ENCODE results near the gene TBXAS1. TPM values are rescaled to one million over a fixed set of nuclear protein-coding genes. Genes with fewer than 3 reads are reported as not detected.

TBXAS1 gene
- total and polyA plus RNA-seq, 2 donors (not counting 3 experiments of a cell fraction or from before 2014, with no cell fraction given): 2.1 to 4.3 TPM

- Histone ChIP-seq H3K27ac (ENCODE audit: insufficient read depth, low read depth, low read length) (no peak overlapping the region), H4K20me1 (replicated peaks; ENCODE audit: control insufficient read depth, extremely low read depth, insufficient read depth, low read length) (no peaks in the 10 kb centered on the region), H3K9ac (replicated peaks; ENCODE audit: extremely low read depth, insufficient read depth, low read length) (no peak overlapping the region), H3K9me3 (replicated peaks; ENCODE audit: control insufficient read depth, insufficient read depth, low read length) (no peaks in the 10 kb centered on the region), H3K4me1 (ENCODE audit: control insufficient read depth, extremely low read depth, insufficient read depth, low read length) (peaks cover 10% of the 10 kb centered on the region), H2AFZ (ENCODE audit: low read depth, low read length) (no peak overlapping the region), H3K79me2 (ENCODE audit: control insufficient read depth, insufficient read depth, low read length) (no peaks in the 10 kb centered on the region), H3K4me3 (replicated peaks in 1 of 3; ENCODE audit: insufficient read depth in 1 of 3, low read depth in 1 of 3, low read length in 3 of 3) (no peak overlapping the region), H3K27me3 (ENCODE audit: control insufficient read depth in 2 of 2, insufficient read depth in 2 of 2, low read length in 2 of 2) (no peaks in the 10 kb centered on the region), H3K36me3 (ENCODE audit: control insufficient read depth in 2 of 2, extremely low read depth in 1 of 2, insufficient read depth in 2 of 2, low read length in 2 of 2) (peaks cover 12 to 29% of the 10 kb centered on the region in 2 experiments), H3K9me1 (replicated peaks; ENCODE audit: control insufficient read depth, extremely low read depth, insufficient read depth, low read length) (no peaks in the 10 kb centered on the region), H3K4me2 (ENCODE audit: insufficient read depth, low read length) (no peak overlapping the region)
- dilution Hi-C loops (cut with MboI; ENCODE audit: extremely low pct_ligation_motif_present, low sequenced_read_pairs): no loop called here
- intact Hi-C loops (cut with micrococcal nuclease): no loop called here
- no TSS peak for BruUV-seq (replicated peaks)
- ChIA-PET CTCF (no interaction called here), POLR2A (no interaction called here)
- DNase-seq (ENCODE audit: low read depth, low spot score) (no peak), FAIRE-seq (no peak)
- TF ChIP-seq, protein P1, sequence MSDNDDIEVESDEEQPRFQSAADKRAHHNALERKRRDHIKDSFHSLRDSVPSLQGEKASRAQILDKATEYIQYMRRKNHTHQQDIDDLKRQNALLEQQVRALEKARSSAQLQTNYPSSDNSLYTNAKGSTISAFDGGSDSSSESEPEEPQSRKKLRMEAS (IDR thresholded peaks at IDR 0.05; ENCODE audit: insufficient read depth, insufficient read length): no peak
- TF ChIP-seq GATA2 (IDR thresholded peaks at IDR 0.05; ENCODE audit: insufficient read depth, insufficient read length, low read depth, low read length): no peak
- no peak for TF ChIP-seq FOS (IDR thresholded peaks at IDR 0.05; ENCODE audit: borderline replicate concordance, insufficient read depth, low read length)
- TF ChIP-seq JUN (IDR thresholded peaks at IDR 0.05; ENCODE audit: borderline replicate concordance, insufficient read depth, insufficient read length, low read depth): no peak
- TF ChIP-seq POLR2AphosphoS5 (IDR thresholded peaks at IDR 0.05; ENCODE audit: insufficient read depth, low read depth, low read length): no peak
- TF ChIP-seq, protein P2, sequence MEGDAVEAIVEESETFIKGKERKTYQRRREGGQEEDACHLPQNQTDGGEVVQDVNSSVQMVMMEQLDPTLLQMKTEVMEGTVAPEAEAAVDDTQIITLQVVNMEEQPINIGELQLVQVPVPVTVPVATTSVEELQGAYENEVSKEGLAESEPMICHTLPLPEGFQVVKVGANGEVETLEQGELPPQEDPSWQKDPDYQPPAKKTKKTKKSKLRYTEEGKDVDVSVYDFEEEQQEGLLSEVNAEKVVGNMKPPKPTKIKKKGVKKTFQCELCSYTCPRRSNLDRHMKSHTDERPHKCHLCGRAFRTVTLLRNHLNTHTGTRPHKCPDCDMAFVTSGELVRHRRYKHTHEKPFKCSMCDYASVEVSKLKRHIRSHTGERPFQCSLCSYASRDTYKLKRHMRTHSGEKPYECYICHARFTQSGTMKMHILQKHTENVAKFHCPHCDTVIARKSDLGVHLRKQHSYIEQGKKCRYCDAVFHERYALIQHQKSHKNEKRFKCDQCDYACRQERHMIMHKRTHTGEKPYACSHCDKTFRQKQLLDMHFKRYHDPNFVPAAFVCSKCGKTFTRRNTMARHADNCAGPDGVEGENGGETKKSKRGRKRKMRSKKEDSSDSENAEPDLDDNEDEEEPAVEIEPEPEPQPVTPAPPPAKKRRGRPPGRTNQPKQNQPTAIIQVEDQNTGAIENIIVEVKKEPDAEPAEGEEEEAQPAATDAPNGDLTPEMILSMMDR (IDR thresholded peaks at IDR 0.05; ENCODE audit: extremely low read depth in 1 of 2, insufficient read depth in 1 of 2, low read depth in 1 of 2, low read length in 2 of 2): no peak
- no peak for TF ChIP-seq POLR2A (IDR thresholded peaks at IDR 0.05; ENCODE audit: low read depth, low read length)
- no peak for TF ChIP-seq MYC (IDR thresholded peaks at IDR 0.05; ENCODE audit: low read depth, low read length)
- TF ChIP-seq EZH2 (IDR thresholded peaks at IDR 0.05; ENCODE audit: borderline replicate concordance, low read depth, low read length, severe bottlenecking): no peak
Measured at GRCh38 chr7:140029072-140029471, 200.0 kb downstream of the TBXAS1 start.
